HepG2 (cell line): ENCODE data around the gene RSBN1. TPM values are rescaled to one million over a fixed set of nuclear protein-coding genes. Genes with fewer than 3 reads are reported as not detected.

Source experiments
- AFF4 ChIP-seq: sonication (generic); formaldehyde crosslinking; IDR thresholded peaks from 2 replicates; pipeline ENCODE4 v1.4.0; 2020; ENCODE audit warnings: missing genetic modification reagents
- ATF7-NPFF ChIP-seq: sonication (generic); formaldehyde crosslinking; IDR thresholded peaks from 2 replicates; pipeline ENCODE4 v1.8.1; 2023; ENCODE audit warnings: mild to moderate bottlenecking, low read depth, missing genetic modification reagents, moderate library complexity
- ELF4 ChIP-seq: sonication (generic); formaldehyde crosslinking; IDR thresholded peaks from 2 replicates; pipeline ENCODE4 v1.5.0; 2020; ENCODE audit warnings: missing genetic modification reagents, mild to moderate bottlenecking, moderate library complexity, borderline replicate concordance
- ETV5 ChIP-seq: IDR thresholded peaks from 2 replicates; pipeline ENCODE4 v1.6.1; 2018; ENCODE audit warnings: missing biosample characterization, missing genetic modification reagents, inconsistent platforms, borderline replicate concordance
- FOXA3 ChIP-seq: IDR thresholded peaks from 2 replicates; pipeline ENCODE4 v1.6.1; 2016; ENCODE audit warnings: missing genetic modification reagents, missing compliant biosample characterization
- FOXO4 ChIP-seq: sonication (generic); formaldehyde crosslinking; conservative IDR thresholded peaks from 2 replicates; pipeline ENCODE4 v1.8.1; 2023; ENCODE audit warnings: missing genetic modification reagents
- KLF13 ChIP-seq: sonication (generic); formaldehyde crosslinking; IDR thresholded peaks from 2 replicates; pipeline ENCODE4 v1.4.0; 2020; ENCODE audit warnings: mild to moderate bottlenecking, missing genetic modification reagents
- NONO ChIP-seq, 2 experiments: fragments of 450-650 bp in 1 of 2; sonication (generic) in 1 of 2; formaldehyde crosslinking in 1 of 2; IDR thresholded peaks in 1 of 2; conservative IDR thresholded peaks in 1 of 2; 2 replicates each; pipeline versions ENCODE4 v1.6.1 to v1.8.0; 2017 to 2022; ENCODE audit warnings: mild to moderate bottlenecking in 1 of 2, missing genetic modification reagents in 1 of 2, moderate library complexity in 1 of 2
- SNAPC2 ChIP-seq: sonication (generic); formaldehyde crosslinking; IDR thresholded peaks from 2 replicates; pipeline ENCODE4 v1.8.1; 2022; ENCODE audit warnings: mild to moderate bottlenecking, missing genetic modification reagents
- SP140L ChIP-seq: sonication (generic); formaldehyde crosslinking; IDR thresholded peaks from 2 replicates; pipeline ENCODE4 v1.4.0; 2020; ENCODE audit warnings: missing genetic modification reagents, borderline replicate concordance
- ZBTB42 ChIP-seq: sonication (generic); formaldehyde crosslinking; IDR thresholded peaks from 2 replicates; pipeline ENCODE4 v1.5.0; 2020; ENCODE audit warnings: mild to moderate bottlenecking, missing genetic modification reagents
- ZNF143 ChIP-seq: sonication (generic); formaldehyde crosslinking; IDR thresholded peaks from 2 replicates; pipeline ENCODE4 v1.4.0; 2020; ENCODE audit warnings: missing genetic modification reagents
- ZNF550 ChIP-seq: sonication (generic); formaldehyde crosslinking; IDR thresholded peaks from 2 replicates; pipeline ENCODE4 v1.4.0; 2020; ENCODE audit warnings: mild to moderate bottlenecking, missing genetic modification reagents, borderline replicate concordance
- ZNF556 ChIP-seq: sonication (generic); formaldehyde crosslinking; IDR thresholded peaks from 2 replicates; pipeline ENCODE4 v1.4.0; 2020; ENCODE audit warnings: mild to moderate bottlenecking, missing genetic modification reagents, borderline replicate concordance
- ZNF773 ChIP-seq: sonication (generic); formaldehyde crosslinking; IDR thresholded peaks from 2 replicates; pipeline ENCODE4 v1.4.0; 2020; ENCODE audit warnings: missing genetic modification reagents, borderline replicate concordance
- ZSCAN25 ChIP-seq: sonication (generic); formaldehyde crosslinking; IDR thresholded peaks from 2 replicates; pipeline ENCODE4 v1.8.0; 2022; ENCODE audit warnings: mild to moderate bottlenecking, missing genetic modification reagents
- ZSCAN9 ChIP-seq: IDR thresholded peaks from 2 replicates; pipeline ENCODE4 v1.6.1; 2016; ENCODE audit warnings: borderline replicate concordance
- polyA plus RNA-seq, 8 experiments: library from polyadenylated mRNA; depleted of rRNA in 3 of 8; stranded (reverse) in 7 of 8; unstranded in 1 of 8; fragments of >200 nt; fragmentation: Illumina TruSeq in 4 of 8; extraction: Trizol in 4 of 8; gene quantifications; 2 replicates each; pipeline versions ENCODE4 v1.2.1 to v1.2.3, GENCODE V29; 2011 to 2016; ENCODE audit warnings: low read depth in 4 of 8, missing spikeins in 1 of 8, mixed read lengths in 1 of 8; ENCODE audit not compliant: insufficient read depth in 1 of 8
- total RNA-seq, 5 experiments: library from RNA; depleted of rRNA; stranded (reverse); fragments of >200 nt; fragmentation: Illumina TruSeq; extraction: Trizol; gene quantifications; 2 replicates each; pipeline ENCODE4 v1.2.3, GENCODE V29; 2016; ENCODE audit warnings: low read depth in 1 of 5
- TF ChIP-seq, protein P1 (sequence below): IDR thresholded peaks from 2 replicates; pipeline ENCODE4 v1.6.1; 2012; ENCODE audit warnings: low read depth, low read length, improper control_type of control experiment
- TF ChIP-seq, protein P2 (sequence below): sonication (generic); formaldehyde crosslinking; IDR thresholded peaks from 2 replicates; pipeline ENCODE4 v1.5.0; 2020; ENCODE audit warnings: mild to moderate bottlenecking, missing genetic modification reagents

The RSBN1 gene
- total and polyA plus RNA-seq, 2 of the 13 experiments (the other 11 are each of a cell fraction or from before 2014, with no cell fraction given) = 8.3 to 10.4 TPM

GRCh38 chr1:113811888-113812660 lies at the start of gene RSBN1 (continued):
- no peak for TF ChIP-seq FOXO4
- TF ChIP-seq NONO (IDR thresholded peaks at IDR 0.05) = no peak
- TF ChIP-seq NONO (CRISPR knock-in tag; conservative IDR thresholded peaks at IDR 0.05) = peak; percentile 79; the same call in 1 of the 2 replicates
- no peak for TF ChIP-seq KLF13 (CRISPR knock-in tag)
- peak; percentile 22; the same call in 1 of the 2 replicates for TF ChIP-seq ZSCAN25 (CRISPR knock-in tag)
- TF ChIP-seq ZNF143 (CRISPR knock-in tag) = peak; percentile 96
- peak; percentile 79; the same call in 1 of the 2 replicates for TF ChIP-seq ZSCAN9 (CRISPR knock-in tag)
- peak; percentile 40; the same call in 1 of the 2 replicates for TF ChIP-seq ATF7-NPFF
- no peak for TF ChIP-seq AFF4 (CRISPR knock-in tag)
- peak; percentile 87; the same call in 1 of the 2 replicates for TF ChIP-seq ELF4 (CRISPR knock-in tag)
- TF ChIP-seq ZNF773 = peak; percentile 66; the same call in 1 of the 2 replicates
- TF ChIP-seq ZNF556 (CRISPR knock-in tag) = peak; percentile 20; the same call in 1 of the 2 replicates
- TF ChIP-seq, protein P1, sequence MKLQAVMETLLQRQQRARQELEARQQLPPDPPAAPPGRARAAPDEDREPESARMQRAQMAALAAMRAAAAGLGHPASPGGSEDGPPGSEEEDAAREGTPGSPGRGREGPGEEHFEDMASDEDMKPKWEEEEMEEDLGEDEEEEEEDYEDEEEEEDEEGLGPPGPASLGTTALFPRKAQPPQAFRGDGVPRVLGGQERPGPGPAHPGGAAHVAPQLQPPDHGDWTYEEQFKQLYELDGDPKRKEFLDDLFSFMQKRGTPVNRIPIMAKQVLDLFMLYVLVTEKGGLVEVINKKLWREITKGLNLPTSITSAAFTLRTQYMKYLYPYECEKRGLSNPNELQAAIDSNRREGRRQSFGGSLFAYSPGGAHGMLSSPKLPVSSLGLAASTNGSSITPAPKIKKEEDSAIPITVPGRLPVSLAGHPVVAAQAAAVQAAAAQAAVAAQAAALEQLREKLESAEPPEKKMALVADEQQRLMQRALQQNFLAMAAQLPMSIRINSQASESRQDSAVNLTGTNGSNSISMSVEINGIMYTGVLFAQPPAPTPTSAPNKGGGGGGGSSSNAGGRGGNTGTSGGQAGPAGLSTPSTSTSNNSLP = no peak
- TF ChIP-seq SNAPC2 (CRISPR knock-in tag) = peak; percentile 69
- TF ChIP-seq ZNF550 (CRISPR knock-in tag) = no peak
- peak; percentile 68 for TF ChIP-seq FOXA3
- TF ChIP-seq ZBTB42 (CRISPR knock-in tag) = no peak
- TF ChIP-seq SP140L (CRISPR knock-in tag) = no peak
- TF ChIP-seq ETV5 (CRISPR knock-in tag) = peak; percentile 89
- TF ChIP-seq, protein P2, sequence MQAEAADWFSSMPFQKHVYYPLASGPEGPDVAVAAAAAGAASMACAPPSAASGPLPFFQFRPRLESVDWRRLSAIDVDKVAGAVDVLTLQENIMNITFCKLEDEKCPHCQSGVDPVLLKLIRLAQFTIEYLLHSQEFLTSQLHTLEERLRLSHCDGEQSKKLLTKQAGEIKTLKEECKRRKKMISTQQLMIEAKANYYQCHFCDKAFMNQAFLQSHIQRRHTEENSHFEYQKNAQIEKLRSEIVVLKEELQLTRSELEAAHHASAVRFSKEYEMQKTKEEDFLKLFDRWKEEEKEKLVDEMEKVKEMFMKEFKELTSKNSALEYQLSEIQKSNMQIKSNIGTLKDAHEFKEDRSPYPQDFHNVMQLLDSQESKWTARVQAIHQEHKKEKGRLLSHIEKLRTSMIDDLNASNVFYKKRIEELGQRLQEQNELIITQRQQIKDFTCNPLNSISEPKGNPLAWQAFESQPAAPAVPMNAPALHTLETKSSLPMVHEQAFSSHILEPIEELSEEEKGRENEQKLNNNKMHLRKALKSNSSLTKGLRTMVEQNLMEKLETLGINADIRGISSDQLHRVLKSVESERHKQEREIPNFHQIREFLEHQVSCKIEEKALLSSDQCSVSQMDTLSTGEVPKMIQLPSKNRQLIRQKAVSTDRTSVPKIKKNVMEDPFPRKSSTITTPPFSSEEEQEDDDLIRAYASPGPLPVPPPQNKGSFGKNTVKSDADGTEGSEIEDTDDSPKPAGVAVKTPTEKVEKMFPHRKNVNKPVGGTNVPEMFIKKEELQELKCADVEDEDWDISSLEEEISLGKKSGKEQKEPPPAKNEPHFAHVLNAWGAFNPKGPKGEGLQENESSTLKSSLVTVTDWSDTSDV (CRISPR knock-in tag) = no peak
